SK-N-SH (cell line): ENCODE measurements around the gene PARN. TPM values are rescaled to one million over a fixed set of nuclear protein-coding genes. Genes with fewer than 3 reads are reported as not detected.

ENCODE experiments used
- CTCF ChIA-PET: fragments of 300-600, 350-600 bp; formaldehyde crosslinking; extraction: SDS; loops from one replicate; lab custom pipeline; 2021; lab: Yijun Ruan, JAX
- POLR2A ChIA-PET: fragments of 350-600 bp; sonication (Branson Sonifier 250); formaldehyde crosslinking; extraction: SDS; loops from one replicate; lab custom pipeline; 2020; ENCODE audit warnings: antibody characterized with exemption, inconsistent platforms; lab: Yijun Ruan, JAX
- DNase-seq: peaks from one replicate; pipeline ENCODE4 v3.0.0; 2012
- H2AFZ ChIP-seq: fragments of 200-600 bp; sonication (generic); 2 replicates; pipeline ENCODE4 v1.8.1; 2016; ENCODE audit warnings: antibody characterized with exemption, mild to moderate bottlenecking, low read depth
- H3F3A ChIP-seq: fragments of 200-600 bp; sonication (generic); replicated peaks from 2 replicates; pipeline ENCODE3; 2016; ENCODE audit warnings: antibody characterized with exemption, mild to moderate bottlenecking; ENCODE audit not compliant: insufficient read depth
- H3K27ac ChIP-seq, 2 experiments: fragments of 200-500 bp in 1 of 2; fragments of 200-600 bp in 1 of 2; sonication (Bioruptor generic) in 1 of 2; sonication (generic), shearing (Covaris generic) in 1 of 2; 2 replicates each; pipeline versions ENCODE4 v1.5.1 to v1.6.1; 2014 to 2016; ENCODE audit warnings: low read depth in 2 of 2, inconsistent platforms in 1 of 2, low read length in 1 of 2, mild to moderate bottlenecking in 1 of 2, mixed read lengths in 1 of 2
- H3K27me3 ChIP-seq: fragments of 200-600 bp; sonication (generic), shearing (Covaris generic); 2 replicates; pipeline ENCODE4 v1.6.1; 2016; ENCODE audit warnings: mixed run types; ENCODE audit not compliant: insufficient read depth
- H3K36me3 ChIP-seq, 2 experiments: fragments of 200-500 bp in 1 of 2; fragments of 200-600 bp in 1 of 2; sonication (Bioruptor generic) in 1 of 2; sonication (generic) in 1 of 2; replicated peaks in 1 of 2; 2 replicates each; pipeline versions ENCODE3 to v1.5.1; 2014 to 2016; ENCODE audit warnings: low read length in 1 of 2, mild to moderate bottlenecking in 1 of 2; ENCODE audit not compliant: insufficient read depth in 2 of 2, control insufficient read depth in 1 of 2
- H3K4me1 ChIP-seq, 2 experiments: fragments of 200-500 bp in 1 of 2; fragments of 200-600 bp in 1 of 2; sonication (Bioruptor generic) in 1 of 2; sonication (generic), shearing (Covaris generic) in 1 of 2; 2 replicates each; pipeline versions ENCODE4 v1.5.1 to v1.6.1; 2014 to 2016; ENCODE audit warnings: low read depth in 1 of 2, low read length in 1 of 2, mixed run types in 1 of 2; ENCODE audit not compliant: insufficient read depth in 2 of 2, control insufficient read depth in 1 of 2
- H3K4me2 ChIP-seq: fragments of 200-600 bp; sonication (generic), shearing (Covaris generic); 2 replicates; pipeline ENCODE4 v1.6.1; 2017; ENCODE audit warnings: mixed run types
- H3K4me3 ChIP-seq, 2 experiments: fragments of 200-500 bp in 1 of 2; fragments of 200-600 bp in 1 of 2; sonication (Bioruptor generic) in 1 of 2; sonication (generic), shearing (Covaris generic) in 1 of 2; 2 replicates each; pipeline versions ENCODE4 v1.5.1 to v1.8.1; 2014 to 2016; ENCODE audit warnings: low read depth in 2 of 2, inconsistent platforms in 1 of 2, low read length in 1 of 2, mild to moderate bottlenecking in 1 of 2, mixed read lengths in 1 of 2, moderate library complexity in 1 of 2
- H3K79me2 ChIP-seq: fragments of 200-600 bp; sonication (generic); 2 replicates; pipeline ENCODE4 v1.8.1; 2017; ENCODE audit warnings: mild to moderate bottlenecking; ENCODE audit not compliant: insufficient read depth
- H3K9ac ChIP-seq: fragments of 200-600 bp; sonication (generic); 2 replicates; pipeline ENCODE4 v1.6.1; 2017; ENCODE audit warnings: mixed run types
- H3K9me2 ChIP-seq: fragments of 200-600 bp; sonication (generic); 2 replicates; pipeline ENCODE4 v1.6.1; 2017; ENCODE audit warnings: mixed run types
- H3K9me3 ChIP-seq: fragments of 200-600 bp; sonication (generic); 2 replicates; pipeline ENCODE4 v1.6.1; 2017; ENCODE audit warnings: mixed run types, mild to moderate bottlenecking, moderate library complexity
- H4K20me1 ChIP-seq: fragments of 200-600 bp; sonication (generic); 2 replicates; pipeline ENCODE4 v1.6.1; 2017; ENCODE audit warnings: mild to moderate bottlenecking, mixed run types; ENCODE audit not compliant: insufficient read depth
- CHD2 ChIP-seq: fragments of 150-350 bp; IDR thresholded peaks from 2 replicates; pipeline ENCODE4 v1.6.1; 2018; ENCODE audit warnings: low read length; ENCODE audit not compliant: partially characterized antibody
- CTCF ChIP-seq: fragments of 200-600 bp; sonication (generic); IDR thresholded peaks from 2 replicates; pipeline ENCODE4 v1.6.1; 2017; ENCODE audit warnings: antibody characterized with exemption, mild to moderate bottlenecking, moderate library complexity
- ELF1 ChIP-seq: IDR thresholded peaks from 2 replicates; pipeline ENCODE4 v1.4.0; 2012
- FOSL2 ChIP-seq: IDR thresholded peaks from 2 replicates; pipeline ENCODE4 v1.4.0; 2012; ENCODE audit warnings: low read depth, mild to moderate bottlenecking, moderate library complexity, borderline replicate concordance
- GATA2 ChIP-seq: sonication (generic); formaldehyde crosslinking; IDR thresholded peaks from 2 replicates; pipeline ENCODE4 v1.5.0; 2020; ENCODE audit warnings: mild to moderate bottlenecking, missing genetic modification reagents
- IRF3 ChIP-seq: fragments of 150-350 bp; IDR thresholded peaks from 2 replicates; pipeline ENCODE4 v1.6.1; 2016; ENCODE audit warnings: mild to moderate bottlenecking, low read depth, low read length
- JUND ChIP-seq: IDR thresholded peaks from 2 replicates; pipeline ENCODE4 v1.4.0; 2012
- MEF2A ChIP-seq: IDR thresholded peaks from 2 replicates; pipeline ENCODE4 v1.4.0; 2012; ENCODE audit warnings: low read depth, borderline replicate concordance
- NFIC ChIP-seq: IDR thresholded peaks from 2 replicates; pipeline ENCODE4 v1.4.0; 2012; ENCODE audit warnings: borderline replicate concordance
- NRF1 ChIP-seq: IDR thresholded peaks from 2 replicates; pipeline ENCODE4 v1.6.1; 2012; ENCODE audit warnings: low read depth, mild to moderate bottlenecking, low read length
- PBX3 ChIP-seq: IDR thresholded peaks from 2 replicates; pipeline ENCODE4; 2012
- POLR2AphosphoS5 ChIP-seq: IDR thresholded peaks from 2 replicates; pipeline ENCODE4 v1.6.1; 2012; ENCODE audit warnings: low read depth, low read length
- RCOR1 ChIP-seq: fragments of 150-350 bp; IDR thresholded peaks from 2 replicates; pipeline ENCODE4 v1.6.1; 2017; ENCODE audit warnings: antibody characterized with exemption, low read length
- RFX5 ChIP-seq: IDR thresholded peaks from 2 replicates; pipeline ENCODE4 v1.6.1; 2012; ENCODE audit warnings: mild to moderate bottlenecking, improper control_type of control experiment, low read length
- SIN3A ChIP-seq: IDR thresholded peaks from 2 replicates; pipeline ENCODE4 v1.6.1; 2012; ENCODE audit warnings: low read depth, mild to moderate bottlenecking, low read length, moderate library complexity, borderline replicate concordance
- TAF1 ChIP-seq: IDR thresholded peaks from 2 replicates; pipeline ENCODE4 v1.6.1; 2012; ENCODE audit warnings: low read depth, mild to moderate bottlenecking, low read length, moderate library complexity, borderline replicate concordance
- TEAD4 ChIP-seq: IDR thresholded peaks from 2 replicates; pipeline ENCODE4 v1.4.0; 2012; ENCODE audit warnings: mild to moderate bottlenecking, borderline replicate concordance; ENCODE audit not compliant: insufficient read depth
- USF1 ChIP-seq: IDR thresholded peaks from 2 replicates; pipeline ENCODE4 v1.4.0; 2012; ENCODE audit warnings: low read depth, borderline replicate concordance
- ZBTB33 ChIP-seq: IDR thresholded peaks from 2 replicates; pipeline ENCODE4 v1.4.0; 2012; ENCODE audit warnings: low read depth, borderline replicate concordance
- WGBS: methylation state at CpG from one replicate; pipeline ENCODE4 v1.1.6; 2017; ENCODE audit warnings: low lambda C conversion rate; 5-methylcytosine and 5-hydroxymethylcytosine counted together
- polyA plus RNA-seq, 3 experiments: library from polyadenylated mRNA; depleted of rRNA; stranded (reverse); fragments of >200 nt; gene quantifications; 2 replicates each; pipeline ENCODE4 v1.2.3, GENCODE V29; 2012

PARN gene
- polyA plus RNA-seq, 1 of the 3 experiments (the other 2 are of a cell fraction) = 20.5 TPM

- H3K79me2 ChIP-seq = no peaks in the 10 kb centered on the region
- H3K9me2 ChIP-seq = no peaks in the 10 kb centered on the region
- no peaks in the 10 kb centered on the region for H3K27me3 ChIP-seq
- 72% methylated on average over 3 of the region's 3 CpGs for WGBS
- H3F3A ChIP-seq = peaks cover 7% of the 10 kb centered on the region
- H4K20me1 ChIP-seq = no peaks in the 10 kb centered on the region
- no peak overlapping the region for H3K4me2 ChIP-seq
- no peak overlapping the region for H3K27ac ChIP-seq
- H3K4me3 ChIP-seq = no peak overlapping the region
- H3K4me1 ChIP-seq = no peaks in the 10 kb centered on the region; a peak in 2 of 4 replicates
- no peak overlapping the region for H2AFZ ChIP-seq
- TF ChIP-seq RFX5 = no peak
- no peak for TF ChIP-seq POLR2AphosphoS5
- no peak for TF ChIP-seq NRF1
- no peak for TF ChIP-seq MEF2A
- no peak for TF ChIP-seq NFIC
- TF ChIP-seq ELF1 = no peak
- no peak for TF ChIP-seq CHD2
- TF ChIP-seq RCOR1 = no peak
- no peak for TF ChIP-seq CTCF
- TF ChIP-seq IRF3 = no peak
- no peak for TF ChIP-seq USF1
- TF ChIP-seq SIN3A = no peak
- TF ChIP-seq GATA2 (CRISPR knock-in tag) = no peak
- TF ChIP-seq TAF1 = no peak
- no peak for TF ChIP-seq FOSL2
- TF ChIP-seq PBX3 = no peak
- TF ChIP-seq TEAD4 = no peak
- TF ChIP-seq JUND = no peak
- no peak for TF ChIP-seq ZBTB33
- no peaks in the 10 kb centered on the region for H3K9me3 ChIP-seq
- no peak for DNase-seq
- CTCF ChIA-PET = no interaction called here
- H3K36me3 ChIP-seq = no peaks in the 10 kb centered on the region
- no peak overlapping the region for H3K9ac ChIP-seq
- POLR2A ChIA-PET = no interaction called here
These were observed 235.2 kb downstream of the PARN start for GRCh38 chr16:14394834-14395233.
